ENCODE measurements around the gene TSPAN3. TPM values are rescaled to one million over a fixed set of nuclear protein-coding genes. Genes with fewer than 3 reads are reported as not detected.
A peak's percentile ranks its signal among the peaks of the same experiment; 100 is the strongest.

The TSPAN3 gene
- total RNA-seq, 6 donors from 2014 or later = 97.4 to 742 (median 396) TPM

DNA sequence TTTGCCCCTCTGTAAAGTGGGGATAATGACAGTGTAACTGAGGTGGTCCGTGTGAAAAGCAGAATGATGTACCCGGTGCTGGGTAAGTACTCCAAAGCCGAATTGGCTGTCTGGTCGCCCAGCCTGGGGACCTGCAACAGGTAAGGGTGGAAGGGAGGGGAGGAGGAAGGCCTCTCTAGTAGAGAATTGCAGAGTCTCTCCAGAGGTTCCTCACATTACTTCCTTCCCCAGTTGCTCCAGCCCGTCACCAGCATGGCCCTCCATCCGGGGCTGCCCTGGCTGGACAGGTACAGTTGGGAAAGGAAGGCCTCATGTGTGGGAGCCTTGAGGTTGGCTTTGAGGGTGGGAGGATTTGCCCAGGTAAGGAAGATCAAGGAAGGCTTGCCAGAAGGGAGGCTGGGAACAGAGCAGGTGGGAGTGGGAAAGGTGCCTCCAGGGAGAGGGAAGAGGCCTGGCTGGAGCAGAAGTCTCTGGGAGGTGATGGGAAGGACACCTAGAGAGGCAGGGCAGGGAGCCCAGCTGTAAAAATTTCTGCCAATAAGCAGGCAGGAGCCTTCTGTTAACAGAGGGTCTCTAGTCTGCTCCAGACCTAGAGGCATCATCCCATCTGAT is 77.7 kb downstream of the TSPAN3 start:
- peaks cover 3 to 46% (median 25%) of the 10 kb centered on the region in 4 donors for H3K4me1 ChIP-seq
- TF ChIP-seq POLR2AphosphoS5 (IDR thresholded peaks at IDR 0.05) = no peak
- TF ChIP-seq CTCF (IDR thresholded peaks at IDR 0.05) = no peak
- no peak for TF ChIP-seq POLR2A (IDR thresholded peaks at IDR 0.05)
- no peak for TF ChIP-seq EP300 (IDR thresholded peaks at IDR 0.05)
- H3K9me3 ChIP-seq = no peaks in the 10 kb centered on the region
- H3K4me3 ChIP-seq = no peak overlapping the region
- ATAC-seq (ENCODE audit: low FRiP score in 2 of 2) = no peak
- 84 to 94% methylated on average over 6 of the region's 6 CpGs for WGBS, 2 donors
- H3K36me3 ChIP-seq = no peaks in the 10 kb centered on the region
- DNase-seq = no peak
- H3K27ac ChIP-seq = peak overlapping the region; percentile 51 to 89 (median 84)
- no peaks in the 10 kb centered on the region for H3K27me3 ChIP-seq

DNA sequence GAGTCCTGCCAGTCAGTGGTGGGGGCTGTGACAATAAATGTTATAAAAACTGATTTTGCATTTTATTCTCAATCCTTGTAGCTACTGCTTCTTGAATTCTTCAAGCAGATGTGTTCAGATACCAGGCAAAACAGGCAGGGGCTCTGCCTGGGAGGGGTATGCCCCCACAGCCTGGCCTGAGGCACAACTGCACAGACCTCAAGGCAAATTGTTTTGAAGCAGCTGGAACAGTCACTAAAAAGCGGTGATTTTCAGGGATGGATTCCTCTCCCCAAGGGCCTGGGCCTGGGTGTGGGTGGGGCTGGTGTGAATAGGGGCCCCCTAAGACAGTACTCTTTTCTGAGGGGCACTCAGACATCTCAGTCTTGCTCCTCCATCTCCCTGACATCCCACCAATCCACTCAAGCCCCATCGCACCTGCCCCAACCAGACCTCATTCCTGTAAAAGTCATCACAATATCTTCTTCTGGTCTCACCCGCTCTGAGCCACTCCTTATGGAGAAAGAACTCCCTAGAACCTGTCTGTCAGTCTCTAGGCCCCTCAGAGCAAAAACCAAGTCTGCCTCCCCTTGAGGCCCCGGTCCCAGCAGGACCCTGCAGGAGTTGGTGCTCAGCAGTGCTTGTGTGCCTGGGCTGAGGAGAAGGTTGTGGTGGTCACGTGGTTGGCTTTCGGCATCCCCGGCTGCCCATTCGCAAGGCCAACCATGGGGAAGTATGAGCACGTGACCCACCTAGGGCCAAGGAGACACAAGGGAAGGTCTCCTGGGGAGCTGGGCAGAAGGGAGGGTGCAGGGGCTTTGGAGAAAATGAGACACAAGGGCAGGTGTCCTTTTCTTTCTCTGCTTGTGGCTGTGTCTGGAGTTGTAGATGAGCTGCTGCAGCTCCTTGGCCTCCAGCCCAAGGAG is 78.9 kb downstream of the TSPAN3 start:
- Histone ChIP-seq H3K4me3 (no peak overlapping the region), H3K27ac (peak overlapping the region in 2 of 4 donors; percentile 15 to 31), H3K9me3 (no peaks in the 10 kb centered on the region), H3K27me3 (no peaks in the 10 kb centered on the region), H3K4me1 (peaks cover 3 to 37% (median 29%) of the 10 kb centered on the region in 4 donors), H3K36me3 (no peaks in the 10 kb centered on the region)
- ATAC-seq (ENCODE audit: low FRiP score in 2 of 2) (no peak), DNase-seq (peak in 1 of 2 donors; percentile 85)
- TF ChIP-seq CTCF (IDR thresholded peaks at IDR 0.05) (no peak), POLR2AphosphoS5 (IDR thresholded peaks at IDR 0.05) (no peak), EP300 (IDR thresholded peaks at IDR 0.05) (no peak), POLR2A (IDR thresholded peaks at IDR 0.05) (no peak)
- WGBS, 2 donors = 80 to 96% methylated on average over 8 to 9 of the region's 9 CpGs

Other genes with a start within 250 kb of the TSPAN3 start
- 10 to 100 TPM; 14.4 to 67.1 (median 27.6) TPM for gene SCAPER, start 165.8 kb downstream of the TSPAN3 start, total RNA-seq
- 10 to 100 TPM; 17.8 to 43.9 (median 32.7) TPM for gene RCN2, start 139.4 kb downstream of the TSPAN3 start, total RNA-seq
- 10 to 100 TPM in 5 of 6 donors, 1 to 10 TPM in 1; 7.0 to 69.1 (median 20.2) TPM for gene PSTPIP1, start 76.0 kb downstream of the TSPAN3 start, total RNA-seq